Mononuclear cell (primary cell): ENCODE data around the gene RGS10. TPM values are rescaled to one million over a fixed set of nuclear protein-coding genes. Genes with fewer than 3 reads are reported as not detected.

Source experiments
- H3K27me3 ChIP-seq: 2 replicates; pipeline ENCODE4 v1.6.0; 2011; ENCODE audit warnings: low read length, control low read depth; ENCODE audit not compliant: insufficient read depth
- H3K4me1 ChIP-seq: 2 replicates; pipeline ENCODE4 v1.5.1; 2011; ENCODE audit warnings: mild to moderate bottlenecking, low read length, control low read depth; ENCODE audit not compliant: insufficient read depth
- H3K4me3 ChIP-seq: 2 replicates; pipeline ENCODE4 v1.5.1; 2011; ENCODE audit warnings: mild to moderate bottlenecking, low read length, moderate library complexity
- H3K9me3 ChIP-seq: 2 replicates; pipeline ENCODE4 v1.5.1; 2011; ENCODE audit warnings: low read depth, mild to moderate bottlenecking, control low read depth, low read length
- total RNA-seq: library from RNA; depleted of rRNA; stranded (reverse); fragments of >200 nt; gene quantifications from one replicate; pipeline ENCODE4 v1.2.3, GENCODE V29; 2012

The RGS10 gene
- total RNA-seq, 1 donor: 181 TPM

DNA sequence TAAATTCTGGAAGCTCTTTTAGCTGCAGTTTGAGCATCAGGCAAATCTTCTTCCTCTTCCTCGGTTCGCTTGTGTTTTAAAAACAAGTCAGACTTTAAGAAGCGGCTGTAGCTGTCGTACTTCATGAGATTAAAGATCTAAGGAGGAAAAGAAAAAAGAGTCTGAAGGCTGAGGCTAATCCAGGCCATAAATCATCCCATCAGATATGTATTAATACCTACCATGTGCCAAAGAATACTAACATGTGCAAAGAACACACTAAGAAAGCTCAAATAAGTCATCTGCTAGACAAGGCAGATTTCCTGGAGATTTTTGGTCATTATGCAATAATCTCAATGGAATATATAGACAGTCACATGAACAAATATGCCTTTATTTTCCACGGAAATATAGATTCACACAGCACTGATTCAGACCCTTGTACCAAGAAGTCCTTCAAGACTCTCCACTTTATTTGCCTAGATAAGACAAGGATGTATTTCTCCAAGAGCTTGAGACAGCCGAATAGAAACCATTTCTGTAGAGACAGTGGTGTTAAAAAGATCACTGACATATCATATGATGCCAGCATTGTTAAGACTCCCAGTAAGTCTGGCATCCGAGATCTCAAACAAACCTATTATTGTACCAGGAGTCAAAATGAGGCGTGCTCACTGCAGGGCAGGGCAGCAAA lies 42.3 kb downstream of the RGS10 start:
- H3K9me3 ChIP-seq: no peaks in the 10 kb centered on the region
- H3K4me3 ChIP-seq: no peak overlapping the region
- H3K27me3 ChIP-seq: no peaks in the 10 kb centered on the region
- peaks cover 43% of the 10 kb centered on the region for H3K4me1 ChIP-seq

DNA sequence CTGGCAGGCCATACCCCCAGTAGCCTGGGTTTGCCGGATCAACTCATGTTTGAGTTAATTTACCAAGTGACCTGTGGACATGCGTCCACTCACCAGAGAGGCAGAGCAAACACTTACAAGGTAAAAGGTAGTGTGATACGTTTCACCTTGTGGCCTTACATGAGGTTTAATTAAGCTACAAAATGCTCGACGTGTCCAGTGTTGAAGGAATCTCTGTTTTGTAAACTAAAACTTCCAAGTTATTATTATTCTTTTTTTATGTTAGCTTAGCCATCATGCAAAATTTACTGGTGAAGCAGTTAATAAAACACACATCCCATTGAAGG lies 42.9 kb downstream of the RGS10 start:
- no peaks in the 10 kb centered on the region for H3K27me3 ChIP-seq
- peaks cover 37% of the 10 kb centered on the region for H3K4me1 ChIP-seq
- no peak overlapping the region for H3K4me3 ChIP-seq
- no peaks in the 10 kb centered on the region for H3K9me3 ChIP-seq

DNA sequence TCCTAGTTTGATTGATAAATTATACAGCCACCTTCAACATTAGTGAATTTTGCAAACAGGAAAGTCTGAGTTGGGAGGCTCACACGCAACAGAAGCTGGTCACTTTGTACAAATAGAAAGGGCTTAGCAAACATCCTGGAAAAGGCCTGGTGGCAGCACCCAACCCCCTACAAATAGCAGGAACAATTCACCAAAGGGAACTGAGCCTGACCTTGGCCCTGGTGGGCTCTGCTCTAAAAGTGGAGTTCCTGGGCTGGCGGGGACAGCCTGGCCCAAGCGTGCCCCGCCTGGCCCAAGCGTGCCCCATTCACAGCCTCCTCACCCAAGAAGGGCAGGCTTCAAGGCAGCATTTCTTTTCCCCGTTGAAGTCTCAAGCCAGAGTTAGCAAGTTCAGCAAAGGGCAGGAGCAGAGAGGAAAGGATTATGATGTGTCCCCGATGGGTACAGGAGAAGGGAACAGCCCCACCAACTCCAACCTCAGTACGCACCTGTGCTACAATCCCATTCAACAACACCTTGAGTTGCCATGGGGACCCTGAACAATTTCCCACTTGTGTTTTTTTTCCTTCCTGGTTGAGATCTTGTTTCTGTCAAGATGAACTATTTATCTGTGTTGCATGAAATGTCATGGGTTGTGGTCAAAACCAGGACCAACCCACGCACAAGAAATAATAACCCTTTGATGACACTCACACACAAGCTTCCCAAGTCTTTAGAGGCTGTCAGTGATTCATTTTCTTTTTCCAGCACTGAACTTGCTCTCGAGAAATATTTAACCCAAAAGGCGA lies 43.4 kb downstream of the RGS10 start:
- no peak overlapping the region for H3K4me3 ChIP-seq
- no peaks in the 10 kb centered on the region for H3K27me3 ChIP-seq
- no peaks in the 10 kb centered on the region for H3K9me3 ChIP-seq
- H3K4me1 ChIP-seq: peaks cover 37% of the 10 kb centered on the region

DNA sequence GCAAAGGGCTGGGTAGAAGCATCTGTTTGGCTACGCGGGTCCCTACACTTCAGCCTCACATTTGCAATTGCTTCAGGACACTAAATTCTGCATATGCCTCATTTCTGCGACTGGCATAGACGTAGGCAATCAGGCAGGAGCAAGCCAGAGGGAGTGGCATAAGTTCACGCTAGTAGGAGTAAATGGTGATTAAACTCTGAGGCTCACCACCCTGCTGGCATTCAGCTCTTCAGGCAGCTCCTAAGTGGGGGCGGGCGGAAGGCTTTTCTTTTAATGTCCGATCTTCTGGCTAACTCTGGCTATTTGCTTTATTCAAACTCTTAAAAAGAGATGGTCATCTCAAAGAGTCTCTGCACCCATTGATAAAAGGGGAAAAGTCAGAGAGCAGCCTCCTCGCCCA lies 45.3 kb downstream of the RGS10 start:
- Histone ChIP-seq H3K9me3 (no peaks in the 10 kb centered on the region), H3K27me3 (no peaks in the 10 kb centered on the region), H3K4me1 (peaks cover 27% of the 10 kb centered on the region), H3K4me3 (no peak overlapping the region)

DNA sequence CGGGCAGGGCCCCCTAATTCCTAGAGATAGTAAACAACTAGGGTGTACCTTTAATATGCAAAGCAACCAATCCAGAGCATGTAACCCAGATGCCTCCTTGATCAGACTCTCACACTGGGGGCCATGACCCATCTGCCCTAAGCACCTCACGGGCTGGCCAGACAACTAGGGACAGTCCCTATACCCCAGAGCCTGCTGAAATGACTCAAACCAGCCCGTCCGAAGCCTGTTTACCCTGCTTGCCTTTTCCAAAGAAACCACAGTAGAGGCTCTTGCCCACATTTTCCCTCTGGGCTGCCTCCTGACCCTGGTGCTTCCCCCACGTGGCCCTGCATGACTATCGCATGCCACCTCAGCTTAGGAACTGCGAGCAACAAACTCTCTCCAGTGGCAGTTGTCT lies 46.2 kb downstream of the RGS10 start:
- H3K9me3 ChIP-seq: no peaks in the 10 kb centered on the region
- H3K27me3 ChIP-seq: no peaks in the 10 kb centered on the region
- H3K4me1 ChIP-seq: peaks cover 17% of the 10 kb centered on the region
- no peak overlapping the region for H3K4me3 ChIP-seq

DNA sequence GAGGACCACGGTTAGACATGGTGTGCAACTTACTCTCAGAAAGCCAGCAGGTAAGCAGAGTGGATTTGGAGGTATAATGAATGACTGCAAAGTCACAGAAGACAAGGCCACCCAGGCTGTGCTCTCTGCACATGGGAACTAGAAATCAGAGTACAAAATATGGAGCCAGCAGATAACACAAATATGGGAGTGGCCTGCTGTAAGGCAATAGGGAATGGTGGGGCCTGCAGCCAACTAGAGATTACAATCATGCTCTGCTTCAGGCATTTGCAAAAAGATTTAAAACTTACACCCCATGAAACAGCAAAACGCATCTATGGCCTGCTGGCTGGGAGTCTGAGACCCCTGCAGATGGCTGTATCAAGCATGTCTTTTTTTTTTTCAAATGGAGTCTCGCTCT lies 47.0 kb downstream of the RGS10 start:
- no peaks in the 10 kb centered on the region for H3K27me3 ChIP-seq
- no peak overlapping the region for H3K4me3 ChIP-seq
- no peaks in the 10 kb centered on the region for H3K9me3 ChIP-seq
- H3K4me1 ChIP-seq: peaks cover 10% of the 10 kb centered on the region

DNA sequence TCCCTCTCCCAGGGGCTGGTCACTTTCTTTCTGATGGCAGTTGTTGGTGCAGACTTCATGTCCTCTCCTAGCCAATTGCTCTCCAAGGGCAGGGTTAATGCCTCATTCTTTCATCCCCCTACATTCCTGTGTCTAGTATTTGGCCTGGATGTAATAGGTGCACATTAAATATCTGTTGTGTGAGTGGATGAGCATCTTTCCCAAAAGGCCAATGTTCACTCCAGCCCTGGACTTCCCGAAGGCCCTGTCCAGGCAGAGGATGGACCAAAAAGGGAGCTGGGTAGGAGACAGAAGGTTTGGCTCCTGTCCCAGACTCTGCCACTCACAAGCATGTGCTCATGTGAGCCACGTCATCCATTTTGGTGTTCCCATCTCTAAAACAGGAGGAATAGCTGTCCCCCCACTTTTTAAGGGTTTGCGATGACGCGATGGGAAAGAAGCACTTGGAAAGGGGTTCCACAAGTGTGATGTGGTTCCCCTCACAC lies 47.5 kb downstream of the RGS10 start:
- H3K27me3 ChIP-seq: no peaks in the 10 kb centered on the region
- no peak overlapping the region for H3K4me3 ChIP-seq
- peaks cover 13% of the 10 kb centered on the region for H3K4me1 ChIP-seq
- H3K9me3 ChIP-seq: no peaks in the 10 kb centered on the region

DNA sequence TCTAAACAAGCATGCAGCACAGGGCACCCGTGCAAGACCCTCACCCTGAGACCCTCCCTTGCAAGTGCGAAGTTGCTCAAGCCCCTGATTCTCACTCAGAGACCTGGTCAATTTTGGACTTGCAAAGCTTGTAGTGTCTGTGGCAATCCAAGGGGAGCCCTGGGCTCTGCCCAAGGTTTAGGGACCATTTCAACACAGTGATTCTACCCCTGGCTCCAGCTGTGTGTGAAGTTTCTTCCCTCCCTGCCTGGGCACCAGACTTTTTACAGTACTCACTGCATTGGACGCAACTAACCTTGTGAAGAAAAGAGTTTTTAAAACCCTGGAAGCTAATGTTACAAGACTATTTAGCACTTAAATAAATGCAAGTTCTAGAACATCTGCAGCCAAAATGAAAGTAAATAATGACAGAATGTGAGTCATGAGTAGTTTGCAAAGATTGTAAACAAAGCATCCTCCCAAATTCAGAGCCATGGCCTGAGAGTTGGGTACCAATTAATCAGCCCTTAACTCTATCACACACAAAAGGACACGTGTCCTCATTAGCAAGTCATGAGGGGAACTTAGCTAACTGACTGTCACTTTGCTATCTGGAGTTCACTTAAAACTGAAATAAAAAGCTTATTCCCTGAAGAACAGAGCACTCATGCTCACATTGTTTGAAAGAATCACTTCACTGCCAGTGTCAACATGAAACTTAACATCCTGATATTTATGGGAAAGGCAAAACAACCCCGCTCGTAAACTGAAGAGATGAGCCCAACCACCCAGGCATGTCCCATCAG lies 48.1 kb downstream of the RGS10 start:
- Histone ChIP-seq H3K9me3 (no peaks in the 10 kb centered on the region), H3K4me3 (no peak overlapping the region), H3K4me1 (peaks cover 19% of the 10 kb centered on the region), H3K27me3 (no peaks in the 10 kb centered on the region)

DNA sequence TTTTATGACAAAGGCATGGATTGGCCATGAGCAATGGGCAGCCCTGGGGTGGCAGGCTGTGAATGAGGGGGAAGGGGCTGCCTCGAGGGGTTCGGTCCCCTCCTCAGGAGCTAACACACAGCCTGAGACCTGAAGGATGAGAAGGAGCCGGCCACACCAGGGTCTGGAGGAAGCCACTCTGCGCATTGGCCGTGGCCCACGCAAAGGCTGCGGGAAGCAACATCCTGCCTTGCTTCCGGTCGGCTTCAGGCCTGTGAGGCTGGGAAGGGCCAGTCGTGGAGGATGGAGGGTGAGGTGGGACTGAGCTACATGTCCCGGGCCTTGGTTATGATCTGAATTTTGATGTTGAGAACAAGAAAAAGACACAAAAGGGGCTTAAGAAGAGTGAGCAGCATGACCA lies 49.4 kb downstream of the RGS10 start:
- H3K4me3 ChIP-seq: no peak overlapping the region
- H3K9me3 ChIP-seq: no peaks in the 10 kb centered on the region
- peaks cover 20% of the 10 kb centered on the region for H3K4me1 ChIP-seq

DNA sequence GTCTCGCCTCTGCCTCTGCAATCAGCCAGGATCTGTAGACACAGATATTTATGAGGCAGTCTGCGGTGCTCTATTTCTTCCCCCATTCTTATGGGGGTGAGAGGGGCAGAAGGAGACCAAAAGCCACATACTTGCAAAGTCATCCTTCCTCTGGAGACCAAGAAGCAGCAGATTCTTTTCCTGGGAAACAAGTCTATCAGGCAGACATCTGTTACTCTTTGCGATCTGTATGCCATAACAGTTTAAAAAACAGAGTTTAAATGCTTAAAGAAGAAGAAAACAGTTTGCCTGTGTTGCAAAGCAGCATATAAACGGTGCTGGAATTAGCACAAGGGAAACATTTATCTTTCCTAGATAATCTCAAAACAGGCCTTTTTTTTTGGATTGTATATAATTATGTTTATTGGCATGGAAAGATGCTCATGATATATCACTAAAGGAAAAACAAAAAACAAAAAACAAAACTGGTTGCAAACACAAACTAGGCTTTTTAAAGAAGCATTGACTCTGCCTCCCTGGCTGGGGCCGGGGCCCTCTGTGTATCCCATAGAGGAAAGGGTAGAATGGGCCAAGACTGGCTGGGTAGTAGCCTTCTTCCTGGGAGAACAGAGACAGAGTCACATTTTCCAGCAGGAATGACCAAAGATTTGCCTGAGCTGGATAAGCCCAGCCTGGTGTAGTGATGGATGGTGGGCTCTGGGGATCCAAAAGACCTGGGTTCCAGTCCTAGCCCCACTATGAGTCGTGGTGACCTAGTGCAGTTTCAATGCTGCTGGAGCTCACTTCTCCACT lies 50.4 kb downstream of the RGS10 start:
- peaks cover 20% of the 10 kb centered on the region for H3K4me1 ChIP-seq
- H3K4me3 ChIP-seq: no peak overlapping the region
- no peaks in the 10 kb centered on the region for H3K27me3 ChIP-seq
- H3K9me3 ChIP-seq: no peaks in the 10 kb centered on the region

More for the DNA sequence above, 49.4 kb downstream of the RGS10 start:
- no peaks in the 10 kb centered on the region for H3K27me3 ChIP-seq

DNA sequence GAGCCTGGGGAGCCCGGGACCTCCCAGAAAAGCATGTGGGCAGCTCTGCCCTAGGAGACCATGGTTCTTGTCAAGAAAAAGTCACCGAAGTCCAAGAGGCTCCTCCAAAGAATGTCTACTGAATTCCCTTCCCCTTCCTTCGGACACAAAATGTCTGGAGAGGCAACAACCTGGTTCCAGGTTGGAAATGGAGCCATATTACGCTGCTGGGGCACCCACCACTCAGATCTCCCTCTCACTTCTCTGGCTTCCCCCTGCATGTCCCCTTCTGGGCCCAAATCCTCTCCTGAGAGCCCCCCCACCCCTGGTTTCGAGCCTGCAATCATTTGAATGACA lies 52.6 kb downstream of the RGS10 start:
- H3K27me3 ChIP-seq: no peaks in the 10 kb centered on the region
- peak overlapping the region; percentile 32 for H3K4me3 ChIP-seq
- H3K4me1 ChIP-seq: peaks cover 20% of the 10 kb centered on the region
- H3K9me3 ChIP-seq: no peaks in the 10 kb centered on the region

DNA sequence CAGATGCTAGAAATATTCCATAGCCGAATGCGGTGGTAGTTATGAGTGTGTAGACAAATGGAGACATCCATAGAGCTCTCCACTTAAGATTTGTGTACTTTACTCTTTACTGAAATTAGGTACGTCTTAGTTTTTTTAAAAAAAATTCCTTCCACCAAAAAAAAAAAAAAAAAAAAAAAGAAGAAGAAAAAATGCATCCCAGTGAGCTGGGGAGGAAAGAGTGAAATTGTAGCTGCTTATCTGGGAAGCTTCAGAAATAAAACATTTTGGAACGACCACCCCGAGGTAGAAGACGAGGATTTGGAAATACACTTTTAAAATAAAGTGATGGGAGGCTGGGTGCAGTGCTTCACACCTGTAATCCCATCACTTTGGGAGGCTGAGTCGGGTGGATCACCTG lies 53.8 kb downstream of the RGS10 start:
- peaks cover 20% of the 10 kb centered on the region for H3K4me1 ChIP-seq
- no peaks in the 10 kb centered on the region for H3K9me3 ChIP-seq
- no peak overlapping the region for H3K4me3 ChIP-seq
- no peaks in the 10 kb centered on the region for H3K27me3 ChIP-seq

DNA sequence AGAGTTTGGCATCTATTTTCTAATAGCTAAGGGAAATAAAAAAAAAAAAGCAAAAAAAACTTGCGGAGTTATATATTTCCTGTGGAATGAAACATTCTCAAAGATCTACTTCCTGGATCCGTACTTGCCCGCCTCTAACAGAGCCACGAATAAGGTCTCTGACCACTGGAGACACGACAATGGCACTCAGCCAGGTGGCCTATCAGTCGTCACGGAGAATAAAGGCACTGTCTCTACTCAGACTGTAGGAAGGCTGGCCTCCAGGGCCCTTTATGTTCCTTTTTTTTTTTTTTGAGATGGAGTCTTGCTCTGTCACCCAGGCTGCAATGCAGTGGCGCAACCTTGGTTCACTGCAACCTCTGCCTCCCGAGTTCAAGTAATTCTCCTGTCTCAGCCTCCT lies 58.7 kb downstream of the RGS10 start:
- peaks cover 6% of the 10 kb centered on the region for H3K4me1 ChIP-seq
- H3K27me3 ChIP-seq: no peaks in the 10 kb centered on the region
- H3K9me3 ChIP-seq: no peaks in the 10 kb centered on the region
- no peak overlapping the region for H3K4me3 ChIP-seq

DNA sequence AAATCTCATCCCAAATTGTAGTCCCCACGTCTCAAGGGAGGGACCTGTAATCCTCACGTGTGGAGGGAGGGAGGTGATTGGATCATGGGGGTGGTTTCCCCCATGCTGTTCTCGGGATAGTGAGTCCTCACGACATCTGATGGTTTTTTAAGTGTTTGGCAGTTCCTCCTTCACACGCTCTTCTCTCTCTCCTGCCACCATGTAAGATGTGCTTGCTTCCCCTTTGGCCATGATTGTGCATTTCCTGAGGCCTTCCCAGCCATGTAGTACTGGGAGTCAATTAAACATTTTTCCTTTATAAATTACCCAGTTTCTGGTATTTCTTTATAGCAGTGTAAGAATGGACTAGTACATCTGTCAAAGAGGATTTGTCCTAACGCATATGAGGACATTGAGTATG lies 59.5 kb downstream of the RGS10 start:
- Histone ChIP-seq H3K4me3 (no peak overlapping the region), H3K27me3 (no peaks in the 10 kb centered on the region), H3K4me1 (peaks cover 14% of the 10 kb centered on the region), H3K9me3 (no peaks in the 10 kb centered on the region)
